ENCODE data around the gene FBXO17. TPM values are rescaled to one million over a fixed set of nuclear protein-coding genes. Genes with fewer than 3 reads are reported as not detected.

Gene FBXO17
- total RNA-seq, 2 experiments from 2014 or later = not detected

DNA sequence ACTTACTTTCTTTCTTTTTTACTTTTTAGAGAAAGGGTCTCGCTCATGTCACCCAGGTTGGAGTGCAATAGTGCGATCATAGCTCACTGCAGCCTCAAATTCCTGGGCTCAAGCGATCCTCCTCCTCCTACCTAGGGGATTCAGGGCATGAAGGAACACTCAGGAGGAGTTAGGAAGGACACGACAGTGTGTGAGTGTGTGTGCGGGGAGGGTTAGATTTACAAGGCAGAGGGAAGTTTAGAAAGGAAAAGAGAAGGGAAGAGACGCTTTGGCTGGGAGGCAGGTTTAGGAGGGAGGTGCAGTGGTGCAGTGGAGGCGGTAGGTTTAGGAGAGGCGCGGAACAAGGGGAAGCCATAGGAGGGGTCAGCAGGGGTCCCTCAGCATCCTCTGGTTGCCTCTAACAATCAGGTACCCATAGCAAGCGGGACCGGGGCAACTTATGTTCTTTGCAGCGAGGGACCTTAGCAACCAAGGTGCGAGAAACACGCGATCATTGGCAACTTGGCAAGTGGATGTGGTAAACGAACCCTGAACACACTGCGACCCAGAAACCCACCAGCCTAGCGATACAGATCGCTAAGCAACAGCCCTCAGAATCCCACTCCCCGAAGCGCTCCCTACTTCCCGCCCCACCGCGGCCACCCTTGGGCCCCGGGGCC is 76.6 kb downstream of the FBXO17 start:
- H3K9me3 Mint-ChIP-seq = no peaks in the 10 kb centered on the region
- peak overlapping the region; percentile 96 for H3K4me3 Mint-ChIP-seq
- POLR2A ChIA-PET = interaction anchor here (1.0 to 1.2 kb wide), 2 partner anchors 19 to 20 kb away, joined by 3 to 4 read pairs; no protein-coding TSS in a partner anchor
- DNase-seq = no peak
- H3K36me3 Mint-ChIP-seq = peaks cover 11% of the 10 kb centered on the region
- H3K4me1 Mint-ChIP-seq = peaks cover 28% of the 10 kb centered on the region
- peak; percentile 0 for ATAC-seq (ENCODE audit: low read depth)
- no peaks in the 10 kb centered on the region for H3K27me3 Mint-ChIP-seq
- H3K27ac Mint-ChIP-seq = peak overlapping the region; percentile 96

DNA sequence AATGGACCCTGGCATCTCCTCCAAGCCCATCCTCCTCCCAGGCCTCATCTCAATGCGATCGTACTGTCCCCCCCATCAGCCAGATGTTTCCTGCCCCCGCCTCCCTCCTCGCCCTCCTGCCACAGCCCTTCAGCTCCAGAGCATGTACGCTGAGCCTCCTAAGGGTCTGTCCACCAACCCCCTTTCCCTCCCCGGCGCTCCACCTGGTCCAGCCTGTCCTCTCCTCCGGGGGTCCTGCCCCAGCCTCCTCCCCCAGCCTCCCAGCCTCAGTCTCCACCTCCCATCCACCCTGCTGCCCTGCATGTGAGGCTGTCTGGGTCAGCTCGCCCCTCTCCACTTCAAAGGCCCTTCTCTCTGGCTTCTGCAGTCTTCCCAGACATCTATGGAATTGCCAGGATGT is 80.6 kb downstream of the FBXO17 start:
- Mint-ChIP-seq H3K4me1 (peaks cover 15% of the 10 kb centered on the region), H3K27ac (peak overlapping the region; percentile 2), H3K9me3 (no peaks in the 10 kb centered on the region), H3K27me3 (no peaks in the 10 kb centered on the region), H3K4me3 (no peak overlapping the region), H3K36me3 (peaks cover 5% of the 10 kb centered on the region)
- POLR2A ChIA-PET = no interaction called here
- ATAC-seq (ENCODE audit: low read depth) (no peak), DNase-seq (no peak)

DNA sequence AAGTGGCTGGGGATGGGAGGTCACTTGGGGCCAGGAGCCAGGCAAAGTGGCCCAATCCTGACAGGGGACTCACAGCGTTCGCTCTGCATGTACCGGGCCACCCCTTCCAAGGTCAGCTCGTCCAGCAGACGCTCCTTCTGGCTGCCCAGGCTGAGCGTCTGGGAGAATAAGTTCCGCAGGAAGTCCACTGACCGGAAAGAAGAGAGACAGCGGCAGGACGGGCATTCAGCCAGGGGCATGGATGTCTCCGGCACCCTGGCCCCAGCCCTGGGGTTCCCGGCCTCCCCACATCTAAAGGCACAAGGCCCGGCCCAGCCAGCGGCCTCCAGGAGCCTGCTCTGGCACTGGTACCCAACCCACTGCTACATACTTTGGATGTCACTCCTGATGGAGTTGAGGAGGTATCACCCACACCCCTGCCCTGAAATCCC is 82.2 kb downstream of the FBXO17 start:
- H3K27ac Mint-ChIP-seq = no peak overlapping the region

DNA sequence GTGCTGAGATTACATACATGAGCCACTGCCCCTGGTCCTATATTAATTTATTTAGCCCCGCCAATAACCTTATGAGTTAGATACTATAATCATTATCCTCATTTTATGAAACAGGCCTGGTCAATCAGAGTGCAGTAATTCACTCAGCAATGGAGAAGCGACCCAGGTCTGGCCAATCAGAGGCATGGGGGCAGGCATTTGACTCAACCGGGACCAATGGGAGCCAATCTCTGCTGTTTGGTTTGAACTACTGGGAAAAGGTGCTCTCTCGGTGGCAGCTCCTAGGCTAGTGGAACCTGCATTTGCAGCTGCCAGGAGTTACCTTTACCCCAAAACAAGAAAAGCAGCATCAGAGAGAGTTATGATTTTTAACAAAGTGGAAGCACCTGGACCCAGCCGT is 82.7 kb downstream of the FBXO17 start:
- Mint-ChIP-seq H3K4me3 (no peak overlapping the region), H3K27ac (no peak overlapping the region), H3K36me3 (peaks cover 2% of the 10 kb centered on the region), H3K4me1 (peaks cover 7% of the 10 kb centered on the region), H3K9me3 (no peaks in the 10 kb centered on the region), H3K27me3 (no peaks in the 10 kb centered on the region)
- DNase-seq (no peak), ATAC-seq (ENCODE audit: low read depth) (no peak)
- POLR2A ChIA-PET = interaction anchor here (0.6 to 1.1 kb wide), 2 partner anchors 15 to 505 kb away, joined by 3 read pairs; partner anchors contain the start of genes GGN and RINL

More for the DNA sequence above, 82.2 kb downstream of the FBXO17 start:
- POLR2A ChIA-PET = interaction anchor here (0.6 to 1.2 kb wide), 2 partner anchors 15 to 505 kb away, joined by 3 to 5 read pairs; partner anchors contain the start of genes GGN and RINL
- H3K4me1 Mint-ChIP-seq = peaks cover 9% of the 10 kb centered on the region
- no peaks in the 10 kb centered on the region for H3K9me3 Mint-ChIP-seq
- no peak overlapping the region for H3K4me3 Mint-ChIP-seq
- H3K36me3 Mint-ChIP-seq = peaks cover 2% of the 10 kb centered on the region
- no peak for ATAC-seq (ENCODE audit: low read depth)
- DNase-seq = no peak
- no peaks in the 10 kb centered on the region for H3K27me3 Mint-ChIP-seq

DNA sequence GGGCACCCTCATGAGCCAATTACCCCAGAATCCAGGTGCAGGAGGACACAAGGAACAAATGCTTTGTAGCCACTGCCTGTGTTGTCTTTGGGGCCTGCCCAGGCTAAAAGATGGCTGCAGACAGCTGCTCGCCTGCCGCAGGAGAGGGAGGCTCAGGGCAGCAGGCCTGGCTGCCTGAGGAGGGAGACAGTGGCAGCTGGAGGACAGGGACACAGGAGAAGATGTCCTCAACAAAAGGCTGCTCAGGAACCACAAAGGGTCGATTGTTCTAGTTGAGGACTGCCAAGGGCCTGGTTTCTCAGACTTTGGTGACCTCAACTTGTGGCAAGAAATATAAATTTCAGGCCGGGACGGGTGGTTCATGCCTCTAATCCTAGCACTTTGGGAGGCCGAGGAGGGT is 83.8 kb downstream of the FBXO17 start:
- Mint-ChIP-seq H3K9me3 (no peaks in the 10 kb centered on the region), H3K36me3 (peaks cover 2% of the 10 kb centered on the region), H3K27ac (no peak overlapping the region), H3K27me3 (no peaks in the 10 kb centered on the region), H3K4me1 (no peaks in the 10 kb centered on the region), H3K4me3 (no peak overlapping the region)
- DNase-seq = no peak
- ATAC-seq (ENCODE audit: low read depth) = no peak
- POLR2A ChIA-PET = interaction anchor here (1.1 kb wide), 1 partner anchor 14 kb away, joined by 3 read pairs; the partner anchor contains the start of gene RINL

Other genes with a start within 250 kb of the FBXO17 start
- gene CAPN12, start 231.3 kb downstream of the FBXO17 start, total RNA-seq = 10 to 100 TPM; 22.7 to 26.4 TPM
- gene LGALS7, start 202.2 kb downstream of the FBXO17 start, total RNA-seq = not detected
- not detected for gene LGALS7B, start 186.5 kb downstream of the FBXO17 start, total RNA-seq
- gene LGALS4, start 162.8 kb downstream of the FBXO17 start, total RNA-seq = 1 to 10 TPM; 3.8 to 4.0 TPM
- gene ECH1, start 143.9 kb downstream of the FBXO17 start, total RNA-seq = 100 to 1,000 TPM; 184 TPM
- 100 to 1,000 TPM; 441 to 455 TPM for gene HNRNPL, start 125.8 kb downstream of the FBXO17 start, total RNA-seq
- 10 to 100 TPM; 71.3 to 74.2 TPM for gene RINL, start 97.5 kb downstream of the FBXO17 start, total RNA-seq
- gene SIRT2, start 76.1 kb downstream of the FBXO17 start, total RNA-seq = 10 to 100 TPM; 46.6 to 49.1 TPM
- gene NFKBIB, start 75.8 kb downstream of the FBXO17 start, total RNA-seq = 10 to 100 TPM; 30.0 to 31.1 TPM
- 1 to 10 TPM in 1 of 2 experiments, under 1 TPM in 1; 0.88 to 1.3 TPM for gene CCER2, start 63.6 kb downstream of the FBXO17 start, total RNA-seq
- 10 to 100 TPM; 35.6 to 40.7 TPM for gene SARS2, start 45.0 kb downstream of the FBXO17 start, total RNA-seq
- 10 to 100 TPM; 36.7 to 47.5 TPM for gene MRPS12, start 44.8 kb downstream of the FBXO17 start, total RNA-seq
- gene FBXO27, start 56.8 kb upstream of the FBXO17 start, total RNA-seq = not detected
- not detected for gene ACP7, start 108.6 kb upstream of the FBXO17 start, total RNA-seq
- gene PAK4, start 150.0 kb upstream of the FBXO17 start, total RNA-seq = 10 to 100 TPM; 16.1 to 17.1 TPM
- gene NCCRP1, start 221.2 kb upstream of the FBXO17 start, total RNA-seq = not detected
- not detected for gene SYCN, start 228.5 kb upstream of the FBXO17 start, total RNA-seq